Inferior parietal cortex (tissue), 1 donor: ENCODE measurements around the gene NCCRP1.
"Not testable (repeated sequence)": the region's sequence is repeated elsewhere in the genome, so short reads cannot be mapped to it uniquely, and the experiment has no call there.

ENCODE experiments used
- DNase-seq: peaks from one replicate; pipeline ENCODE4 v3.0.0-alpha.2; 2016; ENCODE audit errors: extremely low spot score

NCCRP1 gene

GRCh38 chr19:39208175-39208795 is 11.5 kb downstream of the NCCRP1 start:
- no peak for DNase-seq

GRCh38 chr19:39209196-39209595 is 12.4 kb downstream of the NCCRP1 start:
- DNase-seq, result no peak

- DNase-seq, result no peak
Observed at GRCh38 chr19:39211731-39212374, 15.1 kb downstream of the NCCRP1 start.

GRCh38 chr19:39212375-39212742 is 15.6 kb downstream of the NCCRP1 start:
- DNase-seq, result no peak

- not testable (repeated sequence) for DNase-seq
Observed at GRCh38 chr19:39215323-39215722, 18.6 kb downstream of the NCCRP1 start.

- DNase-seq, result no peak
Observed at GRCh38 chr19:39217094-39217493, 20.3 kb downstream of the NCCRP1 start.

GRCh38 chr19:39218230-39219007 is 21.7 kb downstream of the NCCRP1 start:
- DNase-seq, result no peak

- DNase-seq, result not testable (repeated sequence)
Observed at GRCh38 chr19:39219108-39219507, 22.3 kb downstream of the NCCRP1 start.

- DNase-seq, result no peak
Observed at GRCh38 chr19:39223703-39224279, 27.0 kb downstream of the NCCRP1 start.

GRCh38 chr19:39224910-39225309 is 28.1 kb downstream of the NCCRP1 start:
- DNase-seq, result no peak

- DNase-seq, result no peak
Observed at GRCh38 chr19:39230096-39230764, 33.5 kb downstream of the NCCRP1 start.

- DNase-seq, result no peak
Observed at GRCh38 chr19:39232708-39233107, 35.9 kb downstream of the NCCRP1 start.

- DNase-seq, result no peak
Observed at GRCh38 chr19:39236527-39236926, 39.8 kb downstream of the NCCRP1 start.

GRCh38 chr19:39237200-39238184 is 40.7 kb downstream of the NCCRP1 start:
- no peak for DNase-seq

- DNase-seq, result no peak
Observed at GRCh38 chr19:39238209-39238608, 41.4 kb downstream of the NCCRP1 start.

GRCh38 chr19:39238944-39239343 is 42.2 kb downstream of the NCCRP1 start:
- no peak for DNase-seq

- DNase-seq, result no peak
Observed at GRCh38 chr19:39240421-39240820, 43.7 kb downstream of the NCCRP1 start.

GRCh38 chr19:39243741-39244140 is 47.0 kb downstream of the NCCRP1 start:
- not testable (repeated sequence) for DNase-seq

GRCh38 chr19:39244410-39245100 is 47.8 kb downstream of the NCCRP1 start, which contains the start of gene IFNL3:
TSS of gene IFNL3 (minus strand) at chr19:39245006. CDS start at chr19:39244967, 39 bp downstream.
- DNase-seq, result not testable (repeated sequence)

GRCh38 chr19:39245166-39245565 is 48.4 kb downstream of the NCCRP1 start:
- not testable (repeated sequence) for DNase-seq
